ENCODE data around the gene ZFP69B. TPM values are rescaled to one million over a fixed set of nuclear protein-coding genes. Genes with fewer than 3 reads are reported as not detected.

The ZFP69B gene
- total and polyA plus RNA-seq, 2 donors (not counting 3 experiments of a cell fraction or from before 2014, with no cell fraction given) = 0.81 to 3.4 TPM

DNA sequence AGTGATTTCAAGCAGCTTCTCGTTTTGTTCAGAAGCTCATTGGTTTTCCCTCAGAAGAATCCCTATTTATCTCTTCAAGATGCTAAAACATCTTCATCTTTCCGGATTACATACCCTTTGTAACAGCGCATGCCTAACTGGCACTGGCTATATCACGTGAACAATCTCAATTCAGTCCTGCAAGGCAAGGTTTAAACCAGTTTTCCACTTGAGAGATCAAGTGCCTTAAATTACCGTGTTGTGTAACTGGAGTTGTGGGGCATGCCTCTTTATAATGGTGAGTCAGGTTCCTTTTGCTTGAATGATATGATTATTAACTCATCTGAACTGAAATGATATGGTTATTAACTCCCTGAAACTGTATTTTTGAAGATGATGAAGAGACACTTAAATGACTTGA lies 11.0 kb upstream of the ZFP69B start:
- no peak overlapping the region for H3K4me2 ChIP-seq (ENCODE audit: insufficient read depth, low read length)
- no peaks in the 10 kb centered on the region for H3K79me2 ChIP-seq (ENCODE audit: control insufficient read depth, insufficient read depth, low read length)
- intact Hi-C loops (cut with micrococcal nuclease) = no loop called here
- no peak for FAIRE-seq
- no peak for TF ChIP-seq MYC (IDR thresholded peaks at IDR 0.05; ENCODE audit: low read depth, low read length)
- no peak for TF ChIP-seq POLR2A (IDR thresholded peaks at IDR 0.05; ENCODE audit: low read depth, low read length)
- TF ChIP-seq JUN (IDR thresholded peaks at IDR 0.05; ENCODE audit: borderline replicate concordance, insufficient read depth, insufficient read length, low read depth) = no peak
- no peak for TF ChIP-seq GATA2 (IDR thresholded peaks at IDR 0.05; ENCODE audit: insufficient read depth, insufficient read length, low read depth, low read length)
- TF ChIP-seq, protein P1, sequence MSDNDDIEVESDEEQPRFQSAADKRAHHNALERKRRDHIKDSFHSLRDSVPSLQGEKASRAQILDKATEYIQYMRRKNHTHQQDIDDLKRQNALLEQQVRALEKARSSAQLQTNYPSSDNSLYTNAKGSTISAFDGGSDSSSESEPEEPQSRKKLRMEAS (IDR thresholded peaks at IDR 0.05; ENCODE audit: insufficient read depth, insufficient read length) = no peak
- TF ChIP-seq EZH2 (IDR thresholded peaks at IDR 0.05; ENCODE audit: borderline replicate concordance, low read depth, low read length, severe bottlenecking) = no peak
- TF ChIP-seq CTCF (IDR thresholded peaks at IDR 0.05; ENCODE audit: extremely low read depth in 1 of 2, insufficient read depth in 1 of 2, low read depth in 1 of 2, low read length in 2 of 2) = no peak
- no peak for TF ChIP-seq POLR2AphosphoS5 (IDR thresholded peaks at IDR 0.05; ENCODE audit: insufficient read depth, low read depth, low read length)
- no peak overlapping the region for H3K9ac ChIP-seq (replicated peaks; ENCODE audit: extremely low read depth, insufficient read depth, low read length)
- H4K20me1 ChIP-seq (replicated peaks; ENCODE audit: control insufficient read depth, extremely low read depth, insufficient read depth, low read length) = no peaks in the 10 kb centered on the region
- H3K27me3 ChIP-seq (ENCODE audit: control insufficient read depth in 2 of 2, insufficient read depth in 2 of 2, low read length in 2 of 2) = no peaks in the 10 kb centered on the region
- H3K36me3 ChIP-seq (ENCODE audit: control insufficient read depth in 2 of 2, extremely low read depth in 1 of 2, insufficient read depth in 2 of 2, low read length in 2 of 2) = no peaks in the 10 kb centered on the region
- POLR2A ChIA-PET = interaction anchor here (1.2 kb wide), 1 partner anchor 11 kb away, joined by 5 read pairs; the partner anchor contains the start of gene ZFP69B
- H3K27ac ChIP-seq (ENCODE audit: insufficient read depth, low read depth, low read length) = no peak overlapping the region
- H3K4me3 ChIP-seq (replicated peaks in 1 of 3; ENCODE audit: insufficient read depth in 1 of 3, low read depth in 1 of 3, low read length in 3 of 3) = no peak overlapping the region
- no peaks in the 10 kb centered on the region for H3K9me3 ChIP-seq (replicated peaks; ENCODE audit: control insufficient read depth, insufficient read depth, low read length)
- no peak for DNase-seq (ENCODE audit: low read depth, low spot score)
- H3K9me1 ChIP-seq (replicated peaks; ENCODE audit: control insufficient read depth, extremely low read depth, insufficient read depth, low read length) = no peaks in the 10 kb centered on the region
- CTCF ChIA-PET = interaction anchor here (1.0 to 4.3 kb wide), 7 partner anchors 8 to 297 kb away, joined by 4 to 105 read pairs (median 13); no protein-coding TSS in a partner anchor
- dilution Hi-C loops (cut with MboI; ENCODE audit: extremely low pct_ligation_motif_present, low sequenced_read_pairs) = no loop called here
- H3K4me1 ChIP-seq (ENCODE audit: control insufficient read depth, extremely low read depth, insufficient read depth, low read length) = no peaks in the 10 kb centered on the region
- no peak overlapping the region for H2AFZ ChIP-seq (ENCODE audit: low read depth, low read length)
- no TSS peak for BruUV-seq (replicated peaks)

Measured in endothelial cell of umbilical vein (primary cell).